H9 (cell line): ENCODE results near the gene PCCB. TPM values are rescaled to one million over a fixed set of nuclear protein-coding genes. Genes with fewer than 3 reads are reported as not detected.

ENCODE experiments used
- DNase-seq: peaks from one replicate; pipeline ENCODE4 v3.0.0-alpha.2; 2017
- H2AFZ ChIP-seq: one replicate; pipeline ENCODE4 v1.6.1; 2013; ENCODE audit warnings: mild to moderate bottlenecking, low read length, control low read depth, moderate library complexity
- H2AK5ac ChIP-seq: 2 replicates; pipeline ENCODE4 v1.6.1; 2013; ENCODE audit warnings: low read length, control low read depth, mixed read lengths; ENCODE audit not compliant: insufficient read length
- H2BK120ac ChIP-seq: one replicate; pipeline ENCODE4 v1.6.1; 2013; ENCODE audit warnings: low read depth, mild to moderate bottlenecking, low read length, control low read depth, inconsistent platforms; ENCODE audit not compliant: poor library complexity, severe bottlenecking
- H2BK12ac ChIP-seq: 2 replicates; pipeline ENCODE4 v1.6.1; 2013; ENCODE audit warnings: low read length, control low read depth, mixed read lengths, low read depth; ENCODE audit not compliant: insufficient read length
- H2BK15ac ChIP-seq: 2 replicates; pipeline ENCODE4 v1.6.1; 2013; ENCODE audit warnings: low read depth, low read length, control low read depth
- H2BK20ac ChIP-seq: one replicate; pipeline ENCODE4 v1.6.1; 2013; ENCODE audit warnings: low read depth, mild to moderate bottlenecking, low read length, control low read depth, inconsistent platforms; ENCODE audit not compliant: poor library complexity, severe bottlenecking
- H2BK5ac ChIP-seq: 2 replicates; pipeline ENCODE4 v1.6.1; 2013; ENCODE audit warnings: low read length, control low read depth, mixed read lengths; ENCODE audit not compliant: insufficient read length
- H3K14ac ChIP-seq: 2 replicates; pipeline ENCODE4 v1.6.1; 2013; ENCODE audit warnings: low read length, control low read depth; ENCODE audit not compliant: insufficient read depth
- H3K18ac ChIP-seq: 2 replicates; pipeline ENCODE4 v1.6.1; 2013; ENCODE audit warnings: low read depth, mild to moderate bottlenecking, mixed read lengths, low read length, control low read depth; ENCODE audit not compliant: insufficient read length
- H3K23ac ChIP-seq: 2 replicates; pipeline ENCODE4 v1.6.1; 2013; ENCODE audit warnings: low read length, control low read depth, mixed read lengths, low read depth; ENCODE audit not compliant: insufficient read length
- H3K23me2 ChIP-seq: 2 replicates; pipeline ENCODE4 v1.6.1; 2013; ENCODE audit warnings: low read depth, mild to moderate bottlenecking, mixed read lengths, low read length, control low read depth; ENCODE audit not compliant: insufficient read length, poor library complexity, severe bottlenecking
- H3K27ac ChIP-seq: 2 replicates; pipeline ENCODE4 v1.5.1; 2013; ENCODE audit warnings: low read length, control low read depth, mixed read lengths, low read depth; ENCODE audit not compliant: insufficient read length
- H3K27me3 ChIP-seq: 2 replicates; pipeline ENCODE4 v1.6.1; 2013; ENCODE audit warnings: low read length, control low read depth, inconsistent platforms; ENCODE audit not compliant: insufficient read depth
- H3K4ac ChIP-seq: 2 replicates; pipeline ENCODE4 v1.6.1; 2013; ENCODE audit warnings: low read depth, mild to moderate bottlenecking, control low read depth, inconsistent platforms, low read length, moderate library complexity
- H3K4me1 ChIP-seq: 2 replicates; pipeline ENCODE4 v1.6.1; 2013; ENCODE audit warnings: low read length, control low read depth, inconsistent platforms; ENCODE audit not compliant: insufficient read depth
- H3K4me2 ChIP-seq: 2 replicates; pipeline ENCODE4 v1.6.1; 2013; ENCODE audit warnings: low read length, control low read depth, mixed read lengths; ENCODE audit not compliant: insufficient read length, insufficient read depth
- H3K56ac ChIP-seq: 2 replicates; pipeline ENCODE4 v1.6.1; 2013; ENCODE audit warnings: low read depth, mild to moderate bottlenecking, mixed read lengths, low read length, control low read depth; ENCODE audit not compliant: insufficient read length
- H3K79me1 ChIP-seq: 2 replicates; pipeline ENCODE4 v1.6.1; 2013; ENCODE audit warnings: low read depth, mild to moderate bottlenecking, moderate library complexity, low read length, control low read depth, inconsistent platforms; ENCODE audit not compliant: insufficient read depth, poor library complexity, severe bottlenecking
- H3K79me2 ChIP-seq: 2 replicates; pipeline ENCODE4 v1.6.1; 2013; ENCODE audit warnings: low read length, control low read depth, inconsistent platforms; ENCODE audit not compliant: insufficient read depth
- H3K9ac ChIP-seq: 2 replicates; pipeline ENCODE4 v1.6.1; 2013; ENCODE audit warnings: low read length, control low read depth, mixed read lengths; ENCODE audit not compliant: insufficient read length; ENCODE audit errors: extremely low read depth
- H3K9me3 ChIP-seq: one replicate; pipeline ENCODE4 v1.6.1; 2013; ENCODE audit warnings: low read depth, low read length, inconsistent platforms; ENCODE audit not compliant: control insufficient read depth
- H3T11ph ChIP-seq: one replicate; pipeline ENCODE4 v1.6.1; 2013; ENCODE audit warnings: mild to moderate bottlenecking, low read length, control low read depth, inconsistent platforms
- H4K20me1 ChIP-seq: one replicate; pipeline ENCODE4 v1.6.1; 2013; ENCODE audit not compliant: control insufficient read depth, insufficient read length, insufficient read depth
- H4K5ac ChIP-seq: 2 replicates; pipeline ENCODE4 v1.6.1; 2013; ENCODE audit warnings: low read depth, mild to moderate bottlenecking, mixed read lengths, low read length, control low read depth; ENCODE audit not compliant: insufficient read length
- H4K8ac ChIP-seq: replicated peaks from 2 replicates; pipeline ENCODE4 v1.6.1; 2013; ENCODE audit warnings: low read length, control low read depth, mixed read lengths, low read depth; ENCODE audit not compliant: insufficient read length
- H4K91ac ChIP-seq: 2 replicates; pipeline ENCODE4 v1.6.1; 2013; ENCODE audit warnings: low read depth, mild to moderate bottlenecking, moderate library complexity, mixed read lengths, low read length, control low read depth; ENCODE audit not compliant: insufficient read length
- H3K27ac Mint-ChIP-seq, 3 experiments: 2 replicates in 2 of 3; 3 replicates in 1 of 3; pipeline ENCODE4 v1.8.0; 2020 to 2021; ENCODE audit warnings: mixed read lengths in 3 of 3, mild to moderate bottlenecking in 1 of 3, moderate library complexity in 1 of 3
- H3K27me3 Mint-ChIP-seq: 2 replicates; pipeline ENCODE4 v1.8.0; 2021; ENCODE audit warnings: low read depth, mild to moderate bottlenecking, moderate library complexity, mixed read lengths
- H3K36me3 Mint-ChIP-seq, 3 experiments: 2 replicates in 2 of 3; 3 replicates in 1 of 3; pipeline ENCODE4 v1.8.0; 2020 to 2021; ENCODE audit warnings: low read depth in 3 of 3, mixed read lengths in 3 of 3; ENCODE audit not compliant: insufficient read depth in 1 of 3
- H3K4me1 Mint-ChIP-seq, 2 experiments: 2 replicates each; pipeline ENCODE4 v1.8.0; 2020; ENCODE audit warnings: mixed read lengths in 2 of 2
- H3K4me3 Mint-ChIP-seq, 2 experiments: 2 replicates in 1 of 2; 3 replicates in 1 of 2; pipeline ENCODE4 v1.8.0; 2020 to 2021; ENCODE audit warnings: mild to moderate bottlenecking in 2 of 2, mixed read lengths in 2 of 2, moderate library complexity in 1 of 2
- H3K9me3 Mint-ChIP-seq, 2 experiments: 2 replicates in 1 of 2; 3 replicates in 1 of 2; pipeline ENCODE4 v1.8.0; 2020; ENCODE audit warnings: mild to moderate bottlenecking in 2 of 2, mixed read lengths in 2 of 2, moderate library complexity in 1 of 2
- WGBS: extraction: QIAGEN DNeasy Blood & Tissue Kit; methylation state at CpG from one replicate; pipeline ENCODE4 v1.1.7; 2013; ENCODE audit warnings: missing lambda C conversion rate, low lambda C conversion rate, mixed read lengths; ENCODE audit not compliant: insufficient read length; ENCODE audit errors: extremely low coverage; 5-methylcytosine and 5-hydroxymethylcytosine counted together
- total RNA-seq: library from RNA; stranded (reverse); gene quantifications from 2 replicates; pipeline ENCODE4 v1.2.1, GENCODE V29; 2021
- TF ChIP-seq, protein P1 (sequence below): fragments of 200-600 bp; sonication (generic); conservative IDR thresholded peaks from 3 replicates; pipeline ENCODE4 v1.8.0; 2021; ENCODE audit warnings: antibody characterized with exemption, mild to moderate bottlenecking

The PCCB gene
- total RNA-seq, 1 experiment from 2014 or later: 68.9 TPM

DNA sequence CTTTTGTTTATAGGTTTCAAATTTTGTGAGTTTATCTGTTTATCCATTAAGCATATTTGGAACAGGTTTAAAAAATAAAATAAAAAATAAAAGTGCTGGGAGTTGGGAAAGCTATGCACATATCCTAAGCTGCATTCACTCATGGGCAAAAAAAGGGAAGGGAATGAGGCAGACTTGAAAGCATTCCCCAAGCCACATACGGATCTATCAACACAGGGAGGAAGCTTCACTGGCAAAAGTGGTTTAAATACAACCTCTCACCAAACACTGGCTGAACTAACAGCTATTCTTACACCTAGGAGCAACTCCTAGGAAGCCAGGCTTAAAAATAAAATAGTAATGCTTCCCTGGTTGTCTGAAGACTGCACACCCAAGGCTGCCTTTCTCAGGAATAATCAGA is 101.2 kb downstream of the PCCB start:
- H2AK5ac ChIP-seq: no peak overlapping the region
- Mint-ChIP-seq H3K9me3 (no peaks in the 10 kb centered on the region; a peak in 1 of 5 replicates), H3K27ac (peak overlapping the region in 1 of 3 experiments; percentile 87; a peak in 1 of 7 replicates), H3K36me3 (peaks cover 0 to 17% (median 14%) of the 10 kb centered on the region in 3 experiments; a peak in 5 of 7 replicates), H3K27me3 (no peaks in the 10 kb centered on the region), H3K4me3 (no peak overlapping the region), H3K4me1 (peaks cover 8 to 11% of the 10 kb centered on the region in 2 experiments)
- no peak overlapping the region for H2BK5ac ChIP-seq
- H3K23me2 ChIP-seq: no peaks in the 10 kb centered on the region
- no peaks in the 10 kb centered on the region for H3K4me1 ChIP-seq
- no peak for DNase-seq
- no peak overlapping the region for H3K27ac ChIP-seq
- no peak overlapping the region for H3K23ac ChIP-seq
- no peaks in the 10 kb centered on the region for H4K20me1 ChIP-seq
- no peak overlapping the region for H3K14ac ChIP-seq
- no peaks in the 10 kb centered on the region for H3K9me3 ChIP-seq
- WGBS: no CpG with 5 or more reads among the region's 1 CpG
- no peak overlapping the region for H3K4me2 ChIP-seq
- no peak overlapping the region for H3K18ac ChIP-seq
- TF ChIP-seq, protein P1, sequence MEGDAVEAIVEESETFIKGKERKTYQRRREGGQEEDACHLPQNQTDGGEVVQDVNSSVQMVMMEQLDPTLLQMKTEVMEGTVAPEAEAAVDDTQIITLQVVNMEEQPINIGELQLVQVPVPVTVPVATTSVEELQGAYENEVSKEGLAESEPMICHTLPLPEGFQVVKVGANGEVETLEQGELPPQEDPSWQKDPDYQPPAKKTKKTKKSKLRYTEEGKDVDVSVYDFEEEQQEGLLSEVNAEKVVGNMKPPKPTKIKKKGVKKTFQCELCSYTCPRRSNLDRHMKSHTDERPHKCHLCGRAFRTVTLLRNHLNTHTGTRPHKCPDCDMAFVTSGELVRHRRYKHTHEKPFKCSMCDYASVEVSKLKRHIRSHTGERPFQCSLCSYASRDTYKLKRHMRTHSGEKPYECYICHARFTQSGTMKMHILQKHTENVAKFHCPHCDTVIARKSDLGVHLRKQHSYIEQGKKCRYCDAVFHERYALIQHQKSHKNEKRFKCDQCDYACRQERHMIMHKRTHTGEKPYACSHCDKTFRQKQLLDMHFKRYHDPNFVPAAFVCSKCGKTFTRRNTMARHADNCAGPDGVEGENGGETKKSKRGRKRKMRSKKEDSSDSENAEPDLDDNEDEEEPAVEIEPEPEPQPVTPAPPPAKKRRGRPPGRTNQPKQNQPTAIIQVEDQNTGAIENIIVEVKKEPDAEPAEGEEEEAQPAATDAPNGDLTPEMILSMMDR: no peak
- H3T11ph ChIP-seq: no peak overlapping the region
- H3K79me2 ChIP-seq: no peaks in the 10 kb centered on the region
- no peak overlapping the region for H3K56ac ChIP-seq
- H3K9ac ChIP-seq: no peak overlapping the region
- no peak overlapping the region for H2BK12ac ChIP-seq
- no peak overlapping the region for H2AFZ ChIP-seq
- H2BK15ac ChIP-seq: no peak overlapping the region
- H3K4ac ChIP-seq: no peak overlapping the region
- H4K5ac ChIP-seq: no peak overlapping the region
- peaks cover 4% of the 10 kb centered on the region for H3K79me1 ChIP-seq
- H2BK120ac ChIP-seq: no peak overlapping the region
- no peaks in the 10 kb centered on the region for H3K27me3 ChIP-seq
- no peak overlapping the region for H4K8ac ChIP-seq
- no peak overlapping the region for H4K91ac ChIP-seq
- no peak overlapping the region for H2BK20ac ChIP-seq
